ENCODE data around the gene DMRTA1. TPM values are rescaled to one million over a fixed set of nuclear protein-coding genes. Genes with fewer than 3 reads are reported as not detected.

DMRTA1 gene
- total RNA-seq: 1 to 10 TPM; 2.7 to 9.3 (median 7.7) TPM
- long read RNA-seq, full-length matches to known transcripts: 4 of 6 reads
- long read RNA-seq, partial matches to known transcripts: 1 of 6 reads
- long read RNA-seq, other reads (novel, unspliced or antisense): 1 of 6 reads

- intact Hi-C loops (cut with DNase I): no loop called here
- H3K27ac ChIP-seq: peak within 1 kb of the TSS; percentile 72 to 98 (median 94)
- 2% methylated on average over 9 of the region's 24 CpGs for WGBS (ENCODE audit: insufficient coverage, low coverage, low lambda C conversion rate, missing lambda C conversion rate)
These were observed at the start of gene DMRTA1 for GRCh38 chr9:22446589-22446949. Gene DMRTA1, plus strand, starts transcription at chr9:22446824. Its CDS starts 242 bp downstream, at chr9:22447066.

GRCh38 chr9:22401671-22402070 is 45.0 kb upstream of the DMRTA1 start:
- Histone ChIP-seq H3K27me3 (no peaks in the 10 kb centered on the region), H3K4me1 (no peaks in the 10 kb centered on the region), H3K27ac (no peak overlapping the region), H3K9me3 (no peaks in the 10 kb centered on the region), H3K4me3 (no peak overlapping the region), H3K36me3 (no peaks in the 10 kb centered on the region)
- WGBS (ENCODE audit: insufficient coverage, low coverage, low lambda C conversion rate, missing lambda C conversion rate): 33% methylated on average over 2 of the region's 2 CpGs
- DNase-seq: no peak
- intact Hi-C loops (cut with DNase I): no loop called here
- TF ChIP-seq CTCF (IDR thresholded peaks at IDR 0.05) (no peak), POLR2A (IDR thresholded peaks at IDR 0.05) (no peak)
- no peak for ATAC-seq

More at GRCh38 chr9:22446589-22446949, at the start of gene DMRTA1:
- Histone ChIP-seq H3K9me3 (no peaks in the 10 kb centered on the region), H3K27me3 (no peaks in the 10 kb centered on the region), H3K4me3 (peak within 1 kb of the TSS; percentile 60 to 81 (median 71)), H3K36me3 (no peaks in the 10 kb centered on the region), H3K4me1 (peaks cover 0 to 13% (median 3%) of the 10 kb centered on the region in 4 donors)
- TF ChIP-seq CTCF (IDR thresholded peaks at IDR 0.05) (no peak), POLR2A (IDR thresholded peaks at IDR 0.05) (peak; percentile 58)
- DNase-seq: peak; percentile 92 to 97 (median 96)
- peak; percentile 89 to 98 (median 92) for ATAC-seq

- Histone ChIP-seq H3K27me3 (no peaks in the 10 kb centered on the region), H3K4me3 (no peak overlapping the region), H3K27ac (no peak overlapping the region), H3K36me3 (no peaks in the 10 kb centered on the region), H3K9me3 (no peaks in the 10 kb centered on the region), H3K4me1 (no peaks in the 10 kb centered on the region)
- DNase-seq: no peak
- TF ChIP-seq POLR2A (IDR thresholded peaks at IDR 0.05): no peak
- TF ChIP-seq CTCF (IDR thresholded peaks at IDR 0.05): no peak
- 80% methylated on average over 7 of the region's 13 CpGs for WGBS (ENCODE audit: insufficient coverage, low coverage, low lambda C conversion rate, missing lambda C conversion rate)
- ATAC-seq: peak in 1 of 4 donors; percentile 58
- intact Hi-C loops (cut with DNase I): no loop called here
These were observed 40.6 kb upstream of the DMRTA1 start for GRCh38 chr9:22405869-22406659.

- no peaks in the 10 kb centered on the region for H3K27me3 ChIP-seq
- intact Hi-C loops (cut with DNase I): no loop called here
- TF ChIP-seq CTCF (IDR thresholded peaks at IDR 0.05): no peak
- TF ChIP-seq POLR2A (IDR thresholded peaks at IDR 0.05): no peak
- DNase-seq: no peak
- no peaks in the 10 kb centered on the region for H3K36me3 ChIP-seq
- H3K9me3 ChIP-seq: no peaks in the 10 kb centered on the region
- no peak overlapping the region for H3K27ac ChIP-seq
- H3K4me1 ChIP-seq: no peaks in the 10 kb centered on the region
- ATAC-seq: no peak
- WGBS (ENCODE audit: insufficient coverage, low coverage, low lambda C conversion rate, missing lambda C conversion rate): 50% methylated on average over 1 of the region's 1 CpG
- no peak overlapping the region for H3K4me3 ChIP-seq
These were observed 32.7 kb upstream of the DMRTA1 start for GRCh38 chr9:22413884-22414283.
